Measurements from ENCODE around the gene CTIF. TPM values are rescaled to one million over a fixed set of nuclear protein-coding genes. Genes with fewer than 3 reads are reported as not detected.
A peak's percentile ranks its signal among the peaks of the same experiment; 100 is the strongest.

The CTIF gene
- total RNA-seq, 1 experiment from 2014 or later, result 5.8 TPM

GRCh38 chr18:48834413-48835031, 295.7 kb downstream of the CTIF start:
- intact Hi-C loops (cut with micrococcal nuclease), result loop anchor here (5.0 kb wide), 1 partner anchor 113 kb away; no protein-coding TSS in a partner anchor
- peaks cover 43% of the 10 kb centered on the region for H3K4me1 ChIP-seq (ENCODE audit: insufficient read depth, low read length)
- no peaks in the 10 kb centered on the region for H3K36me3 ChIP-seq (ENCODE audit: low read depth, low read length)
- no peaks in the 10 kb centered on the region for H3K9me2 ChIP-seq (replicated peaks; ENCODE audit: low read length)
- H3K4me2 ChIP-seq (ENCODE audit: low read length), result peak overlapping the region; percentile 81
- no peaks in the 10 kb centered on the region for H3K79me2 ChIP-seq (ENCODE audit: low read length)
- TF ChIP-seq EZH2phosphoT487 (IDR thresholded peaks at IDR 0.05; ENCODE audit: borderline replicate concordance, low read length) (no peak), CTCF (conservative IDR thresholded peaks at IDR 0.05; ENCODE audit: low read depth, low read length) (no peak), EZH2 (IDR thresholded peaks at IDR 0.05; ENCODE audit: low read length, unreplicated experiment) (no peak)
- no peaks in the 10 kb centered on the region for H3K9me3 ChIP-seq (ENCODE audit: low read length)
- H2AFZ ChIP-seq (ENCODE audit: low read length), result no peak overlapping the region
- no peaks in the 10 kb centered on the region for H3F3A ChIP-seq (ENCODE audit: low read length, unreplicated experiment)
- H3K4me3 ChIP-seq (ENCODE audit: low read length), result peak overlapping the region; percentile 51; the same call in 1 of the 2 replicates
- no peaks in the 10 kb centered on the region for H4K20me1 ChIP-seq (ENCODE audit: low read length)
- peak overlapping the region; percentile 44 for H3K9ac ChIP-seq (ENCODE audit: low read length)
- peak overlapping the region; percentile 83 for H3K27ac ChIP-seq (ENCODE audit: low read length)
- ChIA-PET CTCF (no interaction called here), POLR2A (ENCODE audit: unreplicated experiment) (interaction anchor here (0.6 kb wide), 2 partner anchors 26 to 58 kb away, joined by 3 to 5 read pairs; no protein-coding TSS in a partner anchor)
- TSS peak; percentile 88 for BruUV-seq (replicated peaks)
- DNase-seq (peak; percentile 84), ATAC-seq (peak; percentile 74)
- no peaks in the 10 kb centered on the region for H3K27me3 ChIP-seq (ENCODE audit: low read length)

- no peaks in the 10 kb centered on the region for H3K9me2 ChIP-seq (replicated peaks; ENCODE audit: low read length)
- H4K20me1 ChIP-seq (ENCODE audit: low read length), result no peaks in the 10 kb centered on the region
- peaks cover 48% of the 10 kb centered on the region for H3K4me1 ChIP-seq (ENCODE audit: insufficient read depth, low read length)
- intact Hi-C loops (cut with micrococcal nuclease), result no loop called here
- ChIA-PET CTCF (no interaction called here), POLR2A (ENCODE audit: unreplicated experiment) (no interaction called here)
- H3K27ac ChIP-seq (ENCODE audit: low read length), result peak overlapping the region; percentile 83
- H2AFZ ChIP-seq (ENCODE audit: low read length), result no peak overlapping the region
- no peaks in the 10 kb centered on the region for H3K27me3 ChIP-seq (ENCODE audit: low read length)
- TSS peak; percentile 32 for BruUV-seq (replicated peaks)
- peak overlapping the region; percentile 37; the same call in 1 of the 2 replicates for H3K4me2 ChIP-seq (ENCODE audit: low read length)
- no peak for TF ChIP-seq CTCF (conservative IDR thresholded peaks at IDR 0.05; ENCODE audit: low read depth, low read length)
- no peak for TF ChIP-seq EZH2phosphoT487 (IDR thresholded peaks at IDR 0.05; ENCODE audit: borderline replicate concordance, low read length)
- no peak for TF ChIP-seq EZH2 (IDR thresholded peaks at IDR 0.05; ENCODE audit: low read length, unreplicated experiment)
- no peaks in the 10 kb centered on the region for H3F3A ChIP-seq (ENCODE audit: low read length, unreplicated experiment)
- no peak for DNase-seq
- H3K4me3 ChIP-seq (ENCODE audit: low read length), result no peak overlapping the region
- H3K79me2 ChIP-seq (ENCODE audit: low read length), result no peaks in the 10 kb centered on the region
- peak overlapping the region; percentile 40 for H3K9ac ChIP-seq (ENCODE audit: low read length)
- ATAC-seq, result no peak
- no peaks in the 10 kb centered on the region for H3K36me3 ChIP-seq (ENCODE audit: low read depth, low read length)
- no peaks in the 10 kb centered on the region for H3K9me3 ChIP-seq (ENCODE audit: low read length)
Measured at GRCh38 chr18:48835119-48835518, 296.3 kb downstream of the CTIF start.

DNA sequence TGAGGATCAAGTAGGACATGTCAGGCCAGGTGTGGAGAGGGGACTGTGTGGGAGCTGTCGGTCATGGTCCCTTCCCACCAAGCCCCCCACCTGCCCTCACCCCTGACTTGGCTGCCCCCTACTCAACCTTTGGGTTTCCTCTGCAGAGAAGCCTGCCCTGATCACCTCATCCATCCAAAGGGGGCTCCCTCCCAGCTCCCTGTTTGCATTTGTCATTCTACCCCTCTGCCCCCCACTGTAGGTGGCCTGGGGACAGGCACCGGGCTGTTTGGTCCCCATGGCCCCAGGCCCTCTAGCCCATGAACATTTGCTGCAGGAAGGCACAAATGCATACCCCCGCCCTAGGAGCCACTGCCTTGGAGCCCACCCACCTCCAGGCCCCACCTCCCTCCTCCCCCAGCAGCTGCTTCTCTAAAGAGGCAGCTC, 296.9 kb downstream of the CTIF start:
- peaks cover 48% of the 10 kb centered on the region for H3K4me1 ChIP-seq (ENCODE audit: insufficient read depth, low read length)
- POLR2A ChIA-PET (ENCODE audit: unreplicated experiment), result interaction anchor here (0.6 kb wide), 1 partner anchor 109 kb away, joined by 3 read pairs; no protein-coding TSS in a partner anchor
- H3K4me3 ChIP-seq (ENCODE audit: low read length), result no peak overlapping the region
- H3F3A ChIP-seq (ENCODE audit: low read length, unreplicated experiment), result no peaks in the 10 kb centered on the region
- no peaks in the 10 kb centered on the region for H3K36me3 ChIP-seq (ENCODE audit: low read depth, low read length)
- H3K27me3 ChIP-seq (ENCODE audit: low read length), result no peaks in the 10 kb centered on the region
- BruUV-seq (replicated peaks), result no TSS peak
- ATAC-seq (no peak), DNase-seq (no peak)
- H3K9me2 ChIP-seq (replicated peaks; ENCODE audit: low read length), result no peaks in the 10 kb centered on the region
- no peak overlapping the region for H2AFZ ChIP-seq (ENCODE audit: low read length)
- no peaks in the 10 kb centered on the region for H4K20me1 ChIP-seq (ENCODE audit: low read length)
- no peak overlapping the region for H3K4me2 ChIP-seq (ENCODE audit: low read length)
- intact Hi-C loops (cut with micrococcal nuclease), result no loop called here
- TF ChIP-seq CTCF (conservative IDR thresholded peaks at IDR 0.05; ENCODE audit: low read depth, low read length) (no peak), EZH2 (IDR thresholded peaks at IDR 0.05; ENCODE audit: low read length, unreplicated experiment) (no peak), EZH2phosphoT487 (IDR thresholded peaks at IDR 0.05; ENCODE audit: borderline replicate concordance, low read length) (no peak)
- no peak overlapping the region for H3K27ac ChIP-seq (ENCODE audit: low read length)
- no peaks in the 10 kb centered on the region for H3K9me3 ChIP-seq (ENCODE audit: low read length)
- H3K79me2 ChIP-seq (ENCODE audit: low read length), result no peaks in the 10 kb centered on the region
- no peak overlapping the region for H3K9ac ChIP-seq (ENCODE audit: low read length)
- CTCF ChIA-PET, result no interaction called here
